Lower lobe of right lung (tissue), 2 donors: Measurements from ENCODE around the gene NEU1. TPM values are rescaled to one million over a fixed set of nuclear protein-coding genes. Genes with fewer than 3 reads are reported as not detected.
A peak's percentile ranks its signal among the peaks of the same experiment; 100 is the strongest.
"Not testable (repeated sequence)": the region's sequence is repeated elsewhere in the genome, so short reads cannot be mapped to it uniquely, and the experiment has no call there.

Experiments used
- ATAC-seq, 2 donors: fragments of 200-7000 bp; cut with Tn5 transposase; one replicate each; pipeline ENCODE4 v1.9.1; 2020 to 2022; ENCODE audit warnings: mild to moderate bottlenecking in 2 of 2, moderate library complexity in 2 of 2
- DNase-seq: peaks from one replicate; pipeline ENCODE4 v3.0.0-alpha.2; 2020
- H3K27ac ChIP-seq: fragments of 200-600 bp; one replicate; pipeline ENCODE4 v1.8.0; 2022
- H3K27me3 ChIP-seq: fragments of 200-600 bp; one replicate; pipeline ENCODE4 v1.8.0; 2022; ENCODE audit warnings: low read depth
- H3K36me3 ChIP-seq: fragments of 200-600 bp; one replicate; pipeline ENCODE4 v1.8.0; 2022; ENCODE audit warnings: mild to moderate bottlenecking
- H3K4me1 ChIP-seq: fragments of 200-600 bp; one replicate; pipeline ENCODE4 v1.8.0; 2022
- H3K4me3 ChIP-seq: fragments of 200-600 bp; one replicate; pipeline ENCODE4 v1.8.0; 2022; ENCODE audit warnings: mild to moderate bottlenecking
- H3K9me3 ChIP-seq: fragments of 200-600 bp; one replicate; pipeline ENCODE4 v1.8.0; 2022
- intact Hi-C: fragments of 100-400 bp; cut with DNase I; formaldehyde crosslinking; loops from one replicate; pipeline ENCODE4 v1.11.0; 2022
- total RNA-seq: library from RNA; stranded (reverse); fragmentation: NEBNext Ultra II Directional; extraction: Animal tissue kit (Norgen Biotek cat#: 25700); gene quantifications from one replicate; pipeline ENCODE4 v1.2.1, GENCODE V29; 2021
- TF ChIP-seq, protein P1 (sequence below): fragments of 200-600 bp; IDR thresholded peaks from one replicate; pipeline ENCODE4 v1.8.0; 2022; ENCODE audit warnings: antibody characterized with exemption, mild to moderate bottlenecking
- donor health status: DM: no; HTN: yes; CAD: no; lungs with severe emphysema.

The NEU1 gene
- total RNA-seq, 1 donor from 2014 or later = 70.5 TPM

- Histone ChIP-seq H3K4me3 (no peak overlapping the region), H3K27ac (no peak overlapping the region), H3K36me3 (no peaks in the 10 kb centered on the region), H3K27me3 (no peaks in the 10 kb centered on the region), H3K4me1 (no peaks in the 10 kb centered on the region), H3K9me3 (no peaks in the 10 kb centered on the region)
- DNase-seq (no peak), ATAC-seq (no peak)
- TF ChIP-seq, protein P1, sequence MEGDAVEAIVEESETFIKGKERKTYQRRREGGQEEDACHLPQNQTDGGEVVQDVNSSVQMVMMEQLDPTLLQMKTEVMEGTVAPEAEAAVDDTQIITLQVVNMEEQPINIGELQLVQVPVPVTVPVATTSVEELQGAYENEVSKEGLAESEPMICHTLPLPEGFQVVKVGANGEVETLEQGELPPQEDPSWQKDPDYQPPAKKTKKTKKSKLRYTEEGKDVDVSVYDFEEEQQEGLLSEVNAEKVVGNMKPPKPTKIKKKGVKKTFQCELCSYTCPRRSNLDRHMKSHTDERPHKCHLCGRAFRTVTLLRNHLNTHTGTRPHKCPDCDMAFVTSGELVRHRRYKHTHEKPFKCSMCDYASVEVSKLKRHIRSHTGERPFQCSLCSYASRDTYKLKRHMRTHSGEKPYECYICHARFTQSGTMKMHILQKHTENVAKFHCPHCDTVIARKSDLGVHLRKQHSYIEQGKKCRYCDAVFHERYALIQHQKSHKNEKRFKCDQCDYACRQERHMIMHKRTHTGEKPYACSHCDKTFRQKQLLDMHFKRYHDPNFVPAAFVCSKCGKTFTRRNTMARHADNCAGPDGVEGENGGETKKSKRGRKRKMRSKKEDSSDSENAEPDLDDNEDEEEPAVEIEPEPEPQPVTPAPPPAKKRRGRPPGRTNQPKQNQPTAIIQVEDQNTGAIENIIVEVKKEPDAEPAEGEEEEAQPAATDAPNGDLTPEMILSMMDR = no peak
- intact Hi-C loops = no loop called here
Measured at GRCh38 chr6:31847276-31847978, 15.2 kb downstream of the NEU1 start.

GRCh38 chr6:31844507-31844906 lies 18.1 kb downstream of the NEU1 start:
- Histone ChIP-seq H3K9me3 (no peaks in the 10 kb centered on the region), H3K4me3 (no peak overlapping the region), H3K36me3 (peaks cover 21% of the 10 kb centered on the region), H3K27ac (no peak overlapping the region), H3K4me1 (no peaks in the 10 kb centered on the region), H3K27me3 (no peaks in the 10 kb centered on the region)
- ATAC-seq = peak in 1 of 2 donors; percentile 25
- TF ChIP-seq, protein P1 = no peak
- DNase-seq = no peak
- intact Hi-C loops = no loop called here

DNA sequence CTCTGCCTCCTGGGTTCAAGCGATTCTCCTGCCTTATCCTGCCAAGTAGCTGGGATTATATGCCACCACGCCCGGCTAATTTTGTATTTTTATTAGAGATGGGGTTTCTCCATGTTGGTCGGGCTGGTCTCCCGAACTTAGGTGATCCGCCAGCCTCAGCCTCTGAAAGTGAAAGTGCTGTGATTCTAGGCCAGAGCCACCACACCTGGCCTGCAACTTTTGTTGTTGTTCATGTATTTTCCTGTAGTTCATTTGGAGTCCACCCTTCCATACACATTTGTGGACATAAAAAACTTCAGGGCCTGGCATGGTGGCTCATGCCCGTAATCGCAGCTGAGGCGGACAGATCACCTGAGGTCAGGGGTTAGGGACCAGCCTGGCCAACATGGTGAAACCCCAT lies 20.6 kb downstream of the NEU1 start:
- Histone ChIP-seq H3K36me3 (peaks cover 45% of the 10 kb centered on the region), H3K27me3 (no peaks in the 10 kb centered on the region), H3K27ac (no peak overlapping the region), H3K9me3 (no peaks in the 10 kb centered on the region), H3K4me1 (peaks cover 21% of the 10 kb centered on the region), H3K4me3 (no peak overlapping the region)
- ATAC-seq (no peak), DNase-seq (no peak)
- TF ChIP-seq, protein P1 = no peak
- intact Hi-C loops = no loop called here

DNA sequence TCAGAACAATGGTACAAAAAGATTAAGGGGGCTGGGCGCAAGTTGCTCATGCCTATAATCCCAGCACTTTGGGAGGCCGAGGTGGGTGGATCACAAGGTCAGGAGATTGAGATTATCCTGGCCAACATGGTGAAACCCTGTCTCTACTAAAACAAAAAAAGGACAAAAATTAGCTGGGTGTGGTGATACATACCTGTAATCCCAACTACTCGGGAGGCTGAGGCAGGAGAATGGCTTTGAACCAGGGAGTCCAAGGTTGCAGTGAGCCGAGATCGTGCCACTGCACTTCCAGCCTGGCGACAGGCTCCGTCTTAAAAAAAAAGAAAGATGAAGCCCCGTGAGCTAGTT lies 22.9 kb downstream of the NEU1 start:
- not testable (repeated sequence) for H3K27ac ChIP-seq, ATAC-seq, H3K4me3 ChIP-seq, DNase-seq, H3K27me3 ChIP-seq, H3K9me3 ChIP-seq
- Histone ChIP-seq H3K36me3 (peaks cover 50% of the 10 kb centered on the region), H3K4me1 (peaks cover 38% of the 10 kb centered on the region)
- intact Hi-C loops = loop anchor here (10.0 kb wide), 1 partner anchor 105 kb away; the partner anchor contains the start of gene CLIC1

GRCh38 chr6:31838968-31839367 lies 23.7 kb downstream of the NEU1 start:
- intact Hi-C loops = loop anchor here (10.0 kb wide), 1 partner anchor 104 kb away; the partner anchor contains the start of gene CLIC1
- Histone ChIP-seq H3K9me3 (no peaks in the 10 kb centered on the region), H3K4me1 (peaks cover 43% of the 10 kb centered on the region), H3K36me3 (peaks cover 50% of the 10 kb centered on the region), H3K27me3 (no peaks in the 10 kb centered on the region), H3K27ac (no peak overlapping the region), H3K4me3 (no peak overlapping the region)
- TF ChIP-seq, protein P1 = no peak
- DNase-seq = no peak
- ATAC-seq = no peak

DNA sequence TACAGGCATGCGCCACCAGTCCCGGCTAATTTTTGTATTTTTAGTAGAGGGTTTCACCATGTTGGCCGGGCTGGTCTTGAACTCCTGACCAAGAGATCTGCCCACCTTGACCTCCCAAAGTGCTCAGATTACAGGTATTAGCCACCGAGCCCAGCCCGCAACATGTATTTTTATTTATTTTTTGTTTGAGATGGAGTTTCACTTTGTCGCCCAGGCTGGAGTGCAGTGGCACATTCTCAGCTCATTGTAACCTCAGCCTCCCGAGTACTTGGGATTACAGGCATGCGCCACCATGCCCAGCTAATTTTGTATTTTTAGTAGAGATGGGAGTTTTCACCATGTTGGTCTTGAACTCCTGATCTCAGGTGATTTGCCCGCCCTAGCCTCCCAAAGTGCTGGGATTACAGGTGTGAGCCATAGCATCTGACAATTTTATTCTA lies 24.5 kb downstream of the NEU1 start:
- H3K27me3 ChIP-seq, ATAC-seq, H3K9me3 ChIP-seq, H3K27ac ChIP-seq, DNase-seq: not testable (repeated sequence)
- intact Hi-C loops = loop anchor here (10.0 kb wide), 1 partner anchor 103 kb away; the partner anchor contains the start of gene CLIC1
- Histone ChIP-seq H3K4me1 (peaks cover 51% of the 10 kb centered on the region), H3K4me3 (peak overlapping the region; percentile 78), H3K36me3 (peaks cover 50% of the 10 kb centered on the region)
